ACHN (cell line): Measurements from ENCODE around the gene CBLB.
"Not testable (repeated sequence)": the region's sequence is repeated elsewhere in the genome, so short reads cannot be mapped to it uniquely, and the experiment has no call there.

ENCODE experiments used
- DNase-seq: peaks from one replicate; pipeline ENCODE4 v3.0.0-alpha.2; 2015
- in situ Hi-C: cut with HindIII; loops from 2 replicates; pipeline ENCODE4 v1.10.0; 2017; ENCODE audit warnings: low sequenced_read_pairs, low pct_ligation_motif_present, low pct_unique_long_range_greater_than_20kb

Gene CBLB

DNA sequence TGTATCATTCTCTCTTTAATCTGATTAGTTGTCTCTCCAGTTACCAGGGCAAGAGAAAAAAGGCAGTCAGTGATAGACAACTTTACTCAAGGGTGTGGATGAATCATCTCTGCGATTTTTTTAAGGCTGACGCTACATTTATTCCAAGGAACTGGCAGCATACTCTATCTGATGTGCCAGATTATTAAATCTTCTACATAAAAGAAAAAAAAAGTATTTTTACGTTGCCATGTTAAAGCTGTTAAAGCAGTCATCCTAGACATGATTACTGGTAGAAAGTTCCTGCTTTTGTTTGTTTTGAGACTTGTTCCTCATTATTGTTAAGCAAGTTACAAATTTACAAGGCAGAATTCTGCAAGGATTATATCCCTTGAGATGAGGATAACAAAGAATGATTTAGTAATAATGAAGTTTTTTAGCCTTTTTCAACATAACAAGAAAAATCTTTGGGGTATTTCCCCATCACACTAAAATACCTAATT is 121.7 kb downstream of the CBLB start:
- in situ Hi-C loops: no loop called here
- DNase-seq: peak; percentile 52

DNA sequence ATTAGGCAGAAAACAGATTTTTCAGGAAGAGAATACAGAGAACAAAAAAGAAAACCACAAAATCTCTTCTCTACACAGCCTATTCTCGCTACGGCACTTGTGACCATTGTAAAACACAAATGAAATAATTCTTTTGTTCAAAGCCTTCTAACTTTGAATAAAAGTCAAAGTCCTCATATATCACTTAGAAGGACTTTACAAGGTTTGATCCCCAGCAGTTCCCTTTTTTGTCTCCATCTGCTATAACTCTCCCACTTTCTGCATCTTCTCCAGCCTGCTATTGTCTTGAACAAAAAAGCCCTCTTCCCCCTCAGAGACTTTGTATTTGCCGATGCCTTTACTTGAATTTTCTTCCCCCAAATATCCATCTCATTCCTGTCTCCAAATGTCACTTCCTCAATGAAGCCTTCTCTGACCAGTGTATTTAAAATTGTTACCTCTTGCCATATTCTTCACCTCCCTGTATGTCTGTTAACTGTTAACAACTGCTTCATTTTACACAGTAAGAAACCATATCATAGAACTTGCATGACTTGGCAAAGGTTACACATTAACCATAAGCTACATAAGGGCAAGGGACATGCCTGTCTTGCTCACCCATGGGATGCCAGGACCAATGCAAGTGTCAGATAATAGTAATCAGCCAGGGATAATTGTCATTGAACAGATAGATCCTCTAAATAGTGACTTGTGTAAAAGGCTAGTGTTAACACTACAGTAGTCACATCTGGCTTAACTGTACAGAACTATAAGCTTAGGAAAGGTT is 122.4 kb downstream of the CBLB start:
- peak; percentile 63 for DNase-seq
- in situ Hi-C loops: no loop called here

DNA sequence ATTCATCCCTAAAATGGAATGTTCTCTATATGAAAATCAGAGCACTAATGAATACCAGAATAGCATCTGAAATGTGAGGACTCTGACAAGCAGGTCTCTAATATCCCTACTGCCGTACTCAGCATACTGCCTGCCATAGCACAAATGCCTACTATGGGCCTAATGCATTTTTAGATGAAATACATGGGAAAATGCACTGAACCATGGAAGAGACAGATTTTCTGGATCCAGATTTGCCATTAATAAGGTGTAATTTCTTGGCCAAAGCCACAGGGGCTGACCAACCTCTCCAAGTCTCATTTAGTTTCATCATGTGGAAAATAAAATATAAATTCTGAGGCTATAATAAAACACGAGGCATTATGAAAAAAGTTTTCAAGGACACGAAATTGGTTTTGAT is 123.8 kb downstream of the CBLB start:
- in situ Hi-C loops: no loop called here
- DNase-seq: no peak

DNA sequence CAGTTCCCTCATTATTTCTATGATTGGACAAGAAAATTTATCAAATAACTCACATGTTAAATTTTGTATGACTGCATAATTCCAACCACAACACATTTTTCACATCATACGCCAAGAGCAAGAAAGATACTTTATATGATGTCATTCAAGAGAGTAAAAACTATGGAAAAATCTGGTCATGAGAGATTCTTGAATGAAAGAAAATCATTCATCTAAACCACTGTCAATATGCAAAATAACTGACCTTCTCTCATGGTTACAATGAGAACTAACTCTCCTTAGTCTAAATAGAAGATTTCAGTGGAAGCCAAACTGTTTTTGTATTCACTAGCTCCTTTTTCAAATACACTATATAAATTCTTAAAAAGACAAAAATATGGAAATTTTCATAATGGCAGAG is 124.6 kb downstream of the CBLB start:
- in situ Hi-C loops: no loop called here
- no peak for DNase-seq

DNA sequence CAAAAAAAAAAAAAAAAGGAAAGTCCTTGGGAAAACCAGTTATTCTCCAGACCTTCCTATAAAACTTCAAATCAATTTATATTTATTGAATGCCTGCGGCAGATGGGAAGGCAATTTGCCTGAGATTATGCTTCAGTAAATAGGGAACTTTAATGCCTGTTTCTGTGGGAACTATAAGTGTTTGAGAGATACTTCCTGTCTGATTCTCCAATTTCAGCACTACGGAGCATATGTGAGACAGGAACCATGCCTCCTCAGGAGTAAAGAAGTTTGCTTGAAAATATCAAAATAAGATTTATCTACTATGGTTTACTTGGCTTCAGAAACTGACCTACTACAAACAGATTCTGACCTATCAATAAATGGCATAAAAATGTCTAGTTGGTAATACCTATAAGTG is 135.5 kb downstream of the CBLB start:
- in situ Hi-C loops: no loop called here
- no peak for DNase-seq

DNA sequence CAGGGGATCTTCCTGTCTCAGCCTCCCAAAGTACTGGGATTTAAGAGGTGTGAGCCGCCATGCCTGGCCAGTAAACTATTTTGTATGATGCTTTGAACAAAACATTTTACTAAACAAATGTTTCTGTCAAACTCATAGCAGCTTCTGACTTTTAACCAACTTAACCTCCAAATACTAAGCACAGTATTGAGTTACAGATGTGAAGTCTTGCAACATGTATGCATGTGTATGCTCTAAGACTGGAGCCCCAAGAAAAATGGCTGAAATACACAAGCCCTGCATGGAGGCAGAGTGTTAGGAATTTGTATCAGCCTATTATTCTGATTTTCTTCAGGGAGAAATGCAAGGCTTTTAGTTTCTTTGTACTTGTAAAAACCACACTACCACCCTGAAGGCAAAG is 137.1 kb downstream of the CBLB start:
- no peak for DNase-seq
- in situ Hi-C loops: no loop called here

DNA sequence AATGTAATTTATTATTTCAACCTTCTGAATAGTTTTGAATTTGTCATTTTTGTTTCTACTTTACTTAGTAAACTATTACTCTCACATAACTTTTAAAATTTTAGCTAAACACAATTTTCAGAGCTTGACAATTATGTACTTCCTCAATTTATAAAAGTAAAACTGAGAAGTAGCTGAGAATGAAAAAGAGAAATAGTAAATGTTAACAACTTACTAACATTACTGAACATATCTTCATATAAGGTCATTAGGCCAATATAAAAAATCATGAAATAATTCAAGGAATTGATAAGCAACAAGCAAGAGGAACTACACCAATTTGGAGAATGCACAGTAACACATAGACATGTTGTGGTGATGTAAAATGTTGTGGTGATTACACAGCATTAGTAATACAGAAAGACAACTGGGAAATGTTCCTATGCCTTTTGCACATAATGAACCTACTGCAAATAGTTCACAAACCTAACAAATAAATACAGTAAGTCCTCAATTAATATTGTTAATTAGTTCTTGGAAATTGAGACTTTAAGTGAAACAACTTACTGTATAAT is 137.9 kb downstream of the CBLB start:
- in situ Hi-C loops: no loop called here
- no peak for DNase-seq

DNA sequence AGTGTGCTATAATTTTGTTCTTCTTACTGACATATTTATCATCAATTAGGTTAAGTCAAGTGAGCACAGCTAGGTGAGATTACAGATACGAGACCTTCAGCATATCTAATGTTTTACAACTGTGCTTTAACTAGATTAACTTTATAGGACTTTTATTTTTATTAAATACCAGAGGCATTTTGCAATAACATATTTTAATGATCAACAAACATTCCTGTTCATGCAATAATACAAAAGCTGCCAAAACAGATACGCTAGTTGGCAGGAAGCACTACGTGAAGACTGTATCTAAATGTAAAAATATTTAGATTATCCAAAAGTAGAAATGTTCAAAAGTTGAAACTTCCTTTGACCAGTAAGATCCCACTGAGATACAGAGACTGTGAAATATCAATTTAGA is 139.1 kb downstream of the CBLB start:
- in situ Hi-C loops: no loop called here
- DNase-seq: no peak

DNA sequence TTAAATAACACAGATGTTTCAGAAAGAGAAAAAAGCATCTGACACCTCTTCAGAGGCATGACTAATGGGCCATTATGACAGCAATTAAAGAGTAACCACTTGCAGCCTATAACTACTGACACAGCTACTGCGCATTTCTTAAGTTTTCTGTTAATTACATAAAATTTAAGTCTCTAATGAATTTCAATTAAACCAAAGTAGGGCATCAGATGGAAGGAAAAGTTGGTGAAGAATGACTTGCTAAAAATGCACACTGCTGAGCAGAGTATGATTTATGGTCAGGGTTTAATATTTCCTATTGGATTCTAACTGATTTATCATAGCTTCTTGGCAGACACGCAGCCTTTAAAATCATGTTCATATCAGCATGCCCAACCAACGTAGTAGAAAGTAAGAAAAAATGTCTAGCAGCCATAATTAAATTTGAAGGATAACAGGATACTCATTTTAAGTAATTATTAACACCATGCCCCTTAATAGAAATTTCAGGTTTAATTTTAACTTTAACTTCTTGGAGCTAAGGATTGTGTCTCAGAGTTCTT is 140.0 kb downstream of the CBLB start:
- no peak for DNase-seq
- in situ Hi-C loops: no loop called here

DNA sequence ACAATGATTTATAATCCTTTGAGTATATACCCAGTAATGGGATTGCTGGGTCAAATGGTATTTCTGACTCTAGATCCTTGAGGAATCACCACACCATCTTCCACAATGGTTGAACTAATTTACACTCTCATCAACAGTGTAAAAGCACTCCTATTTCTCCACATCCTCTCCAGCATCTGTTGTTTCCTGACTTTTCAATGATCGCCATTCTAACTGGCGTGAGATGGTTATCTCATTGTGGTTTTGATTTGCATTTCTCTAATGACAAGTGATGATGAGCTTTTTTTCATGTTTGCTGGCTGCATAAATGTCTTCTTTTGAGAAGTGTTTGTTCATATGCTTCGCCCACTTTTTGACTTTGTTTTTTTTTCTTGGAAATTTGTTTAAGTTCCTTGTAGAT is 141.8 kb downstream of the CBLB start:
- in situ Hi-C loops, DNase-seq: not testable (repeated sequence)

DNA sequence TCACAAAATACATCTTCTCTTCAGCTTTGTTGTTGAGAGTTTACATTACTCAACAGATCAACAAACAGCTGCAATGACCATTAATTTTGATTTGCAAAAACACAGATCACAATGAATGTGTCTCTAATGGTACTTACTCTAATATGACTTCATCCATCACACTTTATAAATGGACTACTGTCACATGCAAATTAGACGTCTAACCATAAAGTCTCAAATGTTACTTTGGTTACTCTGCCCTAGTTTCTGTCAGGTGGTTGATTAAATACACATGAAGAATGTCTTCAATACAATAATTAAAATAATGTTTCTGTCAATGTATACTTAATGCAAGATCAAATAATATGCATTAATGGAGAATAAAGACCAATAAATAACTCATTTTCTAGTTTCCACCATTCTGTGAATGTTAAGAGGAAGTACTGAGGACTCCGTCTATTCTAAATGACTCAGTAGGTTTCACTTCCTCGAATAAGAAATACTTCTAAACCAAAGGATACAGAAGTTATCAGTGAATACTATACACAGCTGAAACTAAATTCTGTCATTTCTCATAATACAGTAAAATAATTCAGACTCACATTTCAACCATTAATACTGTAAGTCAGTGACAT is 145.8 kb downstream of the CBLB start:
- in situ Hi-C loops: no loop called here
- no peak for DNase-seq

DNA sequence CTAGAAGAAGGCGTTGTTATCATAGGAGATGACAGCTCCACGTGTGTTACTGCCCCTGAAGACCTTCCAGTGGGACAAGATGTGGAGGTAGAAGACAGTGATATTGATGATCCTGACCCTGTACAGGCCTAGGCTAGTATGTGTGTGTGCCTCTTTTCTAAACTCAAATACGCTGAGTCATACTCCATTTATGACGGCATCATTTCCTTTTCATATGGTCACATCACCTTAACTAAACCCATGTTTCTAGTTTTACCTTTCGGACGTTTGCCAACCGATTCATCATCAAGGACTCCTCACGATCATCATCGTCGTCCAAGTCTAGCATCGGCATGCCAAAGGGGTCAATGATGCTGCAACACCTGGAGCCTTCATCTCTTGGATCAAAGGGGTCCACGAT is 149.0 kb downstream of the CBLB start:
- in situ Hi-C loops: no loop called here
- no peak for DNase-seq

DNA sequence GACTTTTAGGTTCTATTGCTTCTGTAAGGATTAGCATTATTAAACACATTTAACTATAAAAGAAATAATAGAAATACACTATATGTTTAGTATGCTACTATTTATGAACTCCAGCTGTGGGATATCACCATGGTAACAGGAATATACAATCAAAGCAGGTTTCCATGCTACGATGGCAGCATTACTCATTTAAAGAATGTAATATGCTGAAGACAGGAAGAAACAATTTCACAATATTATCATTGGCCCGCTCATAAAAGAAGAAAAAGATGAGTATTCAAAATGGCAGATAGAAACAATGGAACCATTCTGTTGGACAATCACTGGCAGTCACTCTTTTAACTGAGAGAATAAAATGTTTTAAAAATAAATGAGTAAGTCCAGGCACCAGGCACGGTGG is 153.4 kb downstream of the CBLB start:
- in situ Hi-C loops: no loop called here
- no peak for DNase-seq

DNA sequence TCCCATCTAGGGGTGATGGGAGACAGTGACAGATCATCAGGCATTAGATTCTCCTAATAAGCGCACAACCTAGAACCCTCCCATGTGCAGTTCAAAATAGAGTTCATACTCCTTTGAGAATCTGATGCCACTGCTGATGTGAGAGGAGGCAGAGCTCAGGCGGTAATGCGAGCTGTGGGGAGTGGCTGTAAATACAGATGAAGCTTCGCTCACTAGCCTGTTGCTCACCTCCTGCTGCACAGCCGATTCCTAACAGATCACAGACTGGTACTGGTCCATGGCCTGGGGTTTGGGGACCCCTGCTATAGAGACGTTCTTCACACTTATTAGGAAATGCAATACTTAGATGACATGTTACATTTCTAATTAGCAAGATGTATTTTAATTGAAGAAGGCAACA is 154.4 kb downstream of the CBLB start:
- in situ Hi-C loops: no loop called here
- DNase-seq: no peak

DNA sequence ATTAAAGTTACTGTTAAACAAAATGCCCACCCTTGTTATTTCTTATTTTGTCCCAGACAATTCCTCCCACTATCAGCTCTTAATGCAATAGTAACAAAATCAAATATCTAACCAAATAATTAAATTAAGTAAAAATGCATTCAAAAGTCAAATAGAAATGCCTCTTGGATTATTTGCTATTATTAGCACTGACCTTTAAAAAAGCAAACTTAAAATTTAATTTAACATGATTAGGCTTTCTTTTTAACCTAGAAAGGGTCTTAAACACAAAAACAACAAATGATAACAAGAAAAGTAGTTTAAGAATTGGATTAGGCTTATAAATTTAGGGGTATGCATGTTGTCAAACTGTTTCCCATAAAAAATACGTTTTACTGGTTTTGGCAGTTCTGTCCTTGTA is 159.8 kb downstream of the CBLB start:
- in situ Hi-C loops: no loop called here
- no peak for DNase-seq

DNA sequence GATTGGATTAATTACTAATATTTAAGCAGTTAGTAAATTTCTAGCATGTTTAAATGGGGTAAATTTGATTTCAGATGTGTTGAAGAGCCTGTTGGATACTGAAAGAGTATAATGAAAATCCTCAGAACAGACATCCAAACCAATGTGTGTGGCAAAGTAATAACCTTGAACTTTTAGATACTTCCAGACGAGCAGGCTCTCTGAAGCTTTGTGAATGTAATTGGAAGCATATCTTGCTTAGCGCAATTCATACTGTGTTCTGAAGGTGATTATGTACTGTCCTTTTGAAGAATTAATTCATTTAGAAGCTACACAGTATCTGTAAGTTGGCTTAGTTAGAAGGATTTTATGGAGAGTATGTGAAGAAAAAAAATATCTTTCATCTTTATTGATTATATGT is 161.8 kb downstream of the CBLB start:
- DNase-seq: no peak
- in situ Hi-C loops: no loop called here

DNA sequence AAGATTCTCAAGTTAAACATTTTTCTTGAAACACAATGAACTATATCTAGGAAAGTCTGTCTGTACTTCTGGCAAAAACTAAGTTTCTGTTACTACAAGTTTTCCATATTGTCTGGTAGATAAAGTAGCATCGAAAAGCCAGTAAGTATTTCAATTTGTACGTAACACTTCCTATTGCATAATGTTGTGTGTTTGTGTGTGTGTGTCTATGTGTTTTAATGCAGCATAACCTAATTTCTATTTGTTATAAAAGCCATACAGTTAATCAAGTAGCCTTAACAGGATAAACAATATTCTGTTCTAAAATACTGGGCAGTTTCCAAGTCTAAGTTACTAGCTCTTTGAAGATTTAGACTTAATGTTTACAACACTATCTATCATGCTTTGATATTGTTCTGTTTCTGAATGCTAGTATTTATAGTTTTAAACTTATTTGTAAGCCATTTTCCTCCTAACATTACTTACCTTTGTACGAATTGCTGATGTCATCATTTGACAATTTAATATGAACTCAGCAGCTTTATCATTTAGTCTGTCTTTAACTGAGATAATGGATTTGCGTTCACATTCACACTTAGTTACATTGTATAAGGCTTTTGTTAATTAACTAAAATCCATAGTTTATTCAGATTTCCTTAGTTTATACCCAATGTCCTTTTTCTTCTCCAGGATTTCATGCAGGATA is 163.9 kb downstream of the CBLB start:
- DNase-seq: no peak
- in situ Hi-C loops: no loop called here

DNA sequence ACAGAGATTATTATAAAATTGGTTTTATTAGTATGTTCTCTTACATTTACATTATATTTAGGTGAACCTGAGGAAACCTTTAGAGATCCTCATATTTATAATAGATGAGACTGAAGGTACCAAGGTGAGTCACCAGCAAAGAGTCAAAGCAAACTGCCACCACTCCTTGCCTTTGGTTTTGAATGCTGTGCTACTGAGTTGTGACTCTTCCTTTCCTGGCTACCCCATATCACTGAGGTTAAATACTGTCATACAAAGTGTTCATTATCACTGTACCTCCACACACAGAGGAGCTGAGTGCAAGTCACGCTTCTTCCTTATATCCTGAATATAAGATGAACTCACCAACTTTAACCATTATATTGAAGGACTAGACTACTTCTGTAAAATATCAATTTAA is 168.2 kb downstream of the CBLB start:
- in situ Hi-C loops: no loop called here
- no peak for DNase-seq

DNA sequence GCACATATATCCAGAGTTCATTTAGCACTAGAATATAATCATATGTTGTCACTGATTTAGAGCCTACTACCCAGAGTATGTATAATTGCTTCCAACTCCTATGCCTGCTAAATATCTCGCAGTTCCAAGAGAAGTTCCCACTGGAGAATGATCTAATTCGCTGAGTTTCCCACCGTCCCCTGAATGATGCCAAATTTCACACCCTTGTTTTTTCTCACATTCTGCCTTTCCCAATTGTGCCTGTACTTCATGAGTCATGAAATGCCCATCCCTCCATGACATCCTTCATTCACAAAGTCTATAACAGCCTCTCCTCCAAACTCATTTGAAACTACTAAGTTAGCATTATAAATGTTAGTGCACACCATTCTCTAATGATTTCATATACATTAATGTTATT is 177.2 kb downstream of the CBLB start:
- DNase-seq: no peak

More for the DNA sequence above, 177.2 kb downstream of the CBLB start:
- in situ Hi-C loops: no loop called here
